Hepatocyte (in vitro differentiated cells): ENCODE data around the gene ZBTB14.

Source experiments
- CTCF ChIP-seq: fragments of 200-600 bp; sonication (generic); IDR thresholded peaks from 2 replicates; pipeline ENCODE4 v1.5.1; 2016; ENCODE audit warnings: antibody characterized with exemption, mild to moderate bottlenecking; ENCODE audit not compliant: poor library complexity
- EZH2 ChIP-seq: fragments of 200-600 bp; sonication (generic); IDR thresholded peaks from 2 replicates; pipeline ENCODE4 v1.6.1; 2016; ENCODE audit warnings: antibody characterized with exemption, mild to moderate bottlenecking, borderline replicate concordance
- EZH2phosphoT487 ChIP-seq: fragments of 200-600 bp; sonication (generic); IDR thresholded peaks from one replicate; pipeline ENCODE4 v1.6.1; 2018; ENCODE audit warnings: antibody characterized with exemption, mild to moderate bottlenecking, low read depth, moderate library complexity; ENCODE audit not compliant: unreplicated experiment, severe bottlenecking

- TF ChIP-seq CTCF (no peak), EZH2 (no peak), EZH2phosphoT487 (no peak)
Observed at GRCh38 chr18:5287854-5288253, 7.7 kb downstream of the ZBTB14 start.
